ENCODE results near the gene NFIA. TPM values are rescaled to one million over a fixed set of nuclear protein-coding genes. Genes with fewer than 3 reads are reported as not detected.

The NFIA gene
- total RNA-seq, 2 experiments from 2014 or later, result 0.98 to 1.1 TPM

- DNase-seq, result no peak
- Mint-ChIP-seq H3K4me3 (no peak overlapping the region), H3K27ac (no peak overlapping the region), H3K27me3 (ENCODE audit: low read depth) (peaks cover 8% of the 10 kb centered on the region), H3K4me1 (ENCODE audit: low read depth) (no peaks in the 10 kb centered on the region), H3K36me3 (ENCODE audit: low read depth) (no peaks in the 10 kb centered on the region), H3K9me3 (no peaks in the 10 kb centered on the region)
- CTCF ChIA-PET, result interaction anchor here (0.6 kb wide), 1 partner anchor 16 kb away, joined by 3 read pairs; no protein-coding TSS in a partner anchor
- intact Hi-C loops (cut with micrococcal nuclease), result no loop called here
Measured at GRCh38 chr1:61506944-61507500, 424.7 kb downstream of the NFIA start.
